ENCODE measurements around the gene ITSN1. TPM values are rescaled to one million over a fixed set of nuclear protein-coding genes. Genes with fewer than 3 reads are reported as not detected.

The ITSN1 gene
- total RNA-seq, 3 donors from 2014 or later, result 39.5 to 113 (median 58.3) TPM

GRCh38 chr21:33829844-33830243, 187.5 kb downstream of the ITSN1 start:
- H3K4me1 ChIP-seq, result peaks cover 0 to 5% of the 10 kb centered on the region in 2 donors
- H3K9me3 ChIP-seq, result no peaks in the 10 kb centered on the region
- no peak overlapping the region for H3K4me3 ChIP-seq
- H3K27me3 ChIP-seq, result no peaks in the 10 kb centered on the region
- intact Hi-C loops (cut with DNase I; ENCODE audit: low total_unique reads), result no loop called here
- no peak for DNase-seq (ENCODE audit: low spot score in 2 of 2)
- TF ChIP-seq CTCF (IDR thresholded peaks at IDR 0.05), result no peak
- TF ChIP-seq POLR2AphosphoS5 (IDR thresholded peaks at IDR 0.05), result no peak
- TF ChIP-seq POLR2A (IDR thresholded peaks at IDR 0.05), result no peak
- no peak overlapping the region for H3K27ac ChIP-seq
- H3K36me3 ChIP-seq, result peaks cover 6% of the 10 kb centered on the region

- Histone ChIP-seq H3K27me3 (no peaks in the 10 kb centered on the region), H3K36me3 (peaks cover 6% of the 10 kb centered on the region), H3K4me1 (peaks cover 0 to 5% of the 10 kb centered on the region in 2 donors), H3K27ac (no peak overlapping the region), H3K4me3 (no peak overlapping the region), H3K9me3 (no peaks in the 10 kb centered on the region)
- DNase-seq (ENCODE audit: low spot score in 2 of 2), result no peak
- intact Hi-C loops (cut with DNase I; ENCODE audit: low total_unique reads), result no loop called here
- TF ChIP-seq POLR2A (IDR thresholded peaks at IDR 0.05), result no peak
- no peak for TF ChIP-seq CTCF (IDR thresholded peaks at IDR 0.05)
- no peak for TF ChIP-seq POLR2AphosphoS5 (IDR thresholded peaks at IDR 0.05)
Measured at GRCh38 chr21:33831962-33832659, 189.8 kb downstream of the ITSN1 start.

GRCh38 chr21:33834801-33835500, 192.7 kb downstream of the ITSN1 start:
- Histone ChIP-seq H3K9me3 (no peaks in the 10 kb centered on the region), H3K27me3 (no peaks in the 10 kb centered on the region), H3K4me3 (no peak overlapping the region), H3K36me3 (peaks cover 3% of the 10 kb centered on the region), H3K27ac (no peak overlapping the region), H3K4me1 (no peaks in the 10 kb centered on the region)
- no peak for TF ChIP-seq POLR2AphosphoS5 (IDR thresholded peaks at IDR 0.05)
- no peak for TF ChIP-seq CTCF (IDR thresholded peaks at IDR 0.05)
- TF ChIP-seq POLR2A (IDR thresholded peaks at IDR 0.05), result no peak
- intact Hi-C loops (cut with DNase I; ENCODE audit: low total_unique reads), result no loop called here
- no peak for DNase-seq (ENCODE audit: low spot score in 2 of 2)

GRCh38 chr21:33835920-33836319, 193.6 kb downstream of the ITSN1 start:
- no peak overlapping the region for H3K4me3 ChIP-seq
- no peak overlapping the region for H3K27ac ChIP-seq
- no peaks in the 10 kb centered on the region for H3K4me1 ChIP-seq
- no peaks in the 10 kb centered on the region for H3K27me3 ChIP-seq
- DNase-seq (ENCODE audit: low spot score in 2 of 2), result no peak
- H3K9me3 ChIP-seq, result no peaks in the 10 kb centered on the region
- H3K36me3 ChIP-seq, result no peaks in the 10 kb centered on the region
- intact Hi-C loops (cut with DNase I; ENCODE audit: low total_unique reads), result no loop called here
- no peak for TF ChIP-seq POLR2A (IDR thresholded peaks at IDR 0.05)

- no peaks in the 10 kb centered on the region for H3K4me1 ChIP-seq
- H3K9me3 ChIP-seq, result no peaks in the 10 kb centered on the region
- no peaks in the 10 kb centered on the region for H3K36me3 ChIP-seq
- no peaks in the 10 kb centered on the region for H3K27me3 ChIP-seq
- intact Hi-C loops (cut with DNase I; ENCODE audit: low total_unique reads), result no loop called here
- no peak for TF ChIP-seq CTCF (IDR thresholded peaks at IDR 0.05)
- no peak for TF ChIP-seq POLR2AphosphoS5 (IDR thresholded peaks at IDR 0.05)
- no peak for TF ChIP-seq POLR2A (IDR thresholded peaks at IDR 0.05)
- no peak for DNase-seq (ENCODE audit: low spot score in 2 of 2)
- no peak overlapping the region for H3K27ac ChIP-seq
- no peak overlapping the region for H3K4me3 ChIP-seq
Measured at GRCh38 chr21:33836408-33836807, 194.1 kb downstream of the ITSN1 start.
